Caco-2 (cell line): Measurements from ENCODE around the gene C22orf23. TPM values are rescaled to one million over a fixed set of nuclear protein-coding genes. Genes with fewer than 3 reads are reported as not detected.

Experiments
- BruUV-seq: library from RNA; stranded (reverse); fragments of 400-500 nt; replicated peaks from 2 replicates; lab custom pipeline; 2021; lab: Mats Ljungman, UMichigan
- CTCF ChIA-PET: fragments of 300-600 bp; sonication (Branson Sonifier 250); formaldehyde crosslinking; loops from one replicate; lab custom pipeline; 2022; ENCODE audit warnings: antibody characterized with exemption; lab: Charles Lee
- POLR2A ChIA-PET: fragments of 300-600 bp; sonication (Branson Sonifier 250); formaldehyde crosslinking; loops from one replicate; lab custom pipeline; 2022; ENCODE audit warnings: antibody characterized with exemption; lab: Charles Lee
- DNase-seq, 2 experiments: peaks; one replicate each; pipeline versions ENCODE4 v3.0.0 to v3.0.0-alpha.2; 2020 to 2022
- H3K27me3 ChIP-seq: replicated peaks from 2 replicates; pipeline ENCODE4 v1.6.0; 2011; ENCODE audit warnings: low read length; ENCODE audit not compliant: control insufficient read depth, insufficient read depth
- H3K36me3 ChIP-seq: 2 replicates; pipeline ENCODE4 v1.5.1; 2011; ENCODE audit warnings: low read length; ENCODE audit not compliant: control insufficient read depth, insufficient read depth
- H3K4me1 ChIP-seq: fragments of 250-450 bp; sonication (Bioruptor Pico); 2 replicates; pipeline ENCODE4 v1.5.1; 2020; ENCODE audit warnings: mild to moderate bottlenecking
- H3K4me3 ChIP-seq: 2 replicates; pipeline ENCODE4 v1.5.1; 2011; ENCODE audit warnings: low read depth, mild to moderate bottlenecking, control low read depth, low read length
- H3K9me3 ChIP-seq: fragments of 250-450 bp; sonication (Bioruptor Pico); 2 replicates; pipeline ENCODE4 v1.5.1; 2020; ENCODE audit warnings: mild to moderate bottlenecking, moderate library complexity
- H3K27ac Mint-ChIP-seq: one replicate; pipeline ENCODE4 v1.8.0; 2022; ENCODE audit warnings: mixed read lengths; ENCODE audit not compliant: unreplicated experiment
- H3K27me3 Mint-ChIP-seq: one replicate; pipeline ENCODE4 v1.8.0; 2022; ENCODE audit warnings: mixed read lengths; ENCODE audit not compliant: insufficient read depth, unreplicated experiment
- H3K36me3 Mint-ChIP-seq: one replicate; pipeline ENCODE4 v1.8.0; 2022; ENCODE audit warnings: mild to moderate bottlenecking, mixed read lengths; ENCODE audit not compliant: insufficient read depth, unreplicated experiment
- H3K4me1 Mint-ChIP-seq: one replicate; pipeline ENCODE4 v1.8.0; 2022; ENCODE audit warnings: low read depth, mixed read lengths; ENCODE audit not compliant: unreplicated experiment
- H3K4me3 Mint-ChIP-seq: one replicate; pipeline ENCODE4 v1.8.0; 2022; ENCODE audit warnings: mild to moderate bottlenecking, moderate library complexity, mixed read lengths; ENCODE audit not compliant: unreplicated experiment
- H3K9me3 Mint-ChIP-seq: one replicate; pipeline ENCODE4 v1.8.0; 2022; ENCODE audit warnings: mixed read lengths; ENCODE audit not compliant: unreplicated experiment
- intact Hi-C: fragments of 100-400 bp; cut with micrococcal nuclease; formaldehyde crosslinking; loops from one replicate; pipeline ENCODE4 v1.10.0; 2022; ENCODE audit not compliant: unreplicated experiment
- total RNA-seq: library from RNA; stranded (reverse); gene quantifications from 2 replicates; pipeline ENCODE4 v1.2.3, GENCODE V29; 2022
- TF ChIP-seq, protein P1 (sequence below), 2 experiments: fragments of 200-600 bp in 1 of 2; IDR thresholded peaks; 1 replicate in 1 of 2; 2 replicates in 1 of 2; pipeline versions ENCODE4 v1.5.1 to v1.8.0; 2011 to 2022; ENCODE audit warnings: antibody characterized with exemption in 1 of 2, control low read depth in 1 of 2, inconsistent platforms in 1 of 2, low read depth in 1 of 2, low read length in 1 of 2, mild to moderate bottlenecking in 1 of 2, moderate library complexity in 1 of 2; ENCODE audit not compliant: insufficient read depth in 1 of 2, severe bottlenecking in 1 of 2, unreplicated experiment in 1 of 2

C22orf23 gene
- total RNA-seq, 1 experiment from 2014 or later, result not detected

DNA sequence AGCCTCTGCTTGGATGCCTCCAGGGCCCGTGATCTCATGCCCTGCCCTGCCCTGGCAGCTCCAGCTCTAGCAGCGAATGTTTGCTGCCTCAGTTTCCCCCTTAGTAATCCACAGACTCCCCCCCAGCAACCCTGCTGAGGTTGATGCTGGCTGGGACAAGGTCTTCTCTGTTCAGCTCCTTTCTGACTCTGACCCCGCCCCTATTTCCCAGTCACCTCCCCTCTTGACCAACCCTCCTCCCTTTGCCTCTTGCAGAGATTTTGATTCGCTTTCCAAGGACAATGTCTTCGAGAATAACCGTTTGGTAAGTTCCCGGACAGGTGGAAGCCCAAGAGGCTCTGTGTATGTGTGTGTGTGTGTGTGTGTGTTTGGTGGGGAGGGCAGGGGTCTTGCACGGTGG, 41.7 kb downstream of the C22orf23 start:
- TF ChIP-seq, protein P1, sequence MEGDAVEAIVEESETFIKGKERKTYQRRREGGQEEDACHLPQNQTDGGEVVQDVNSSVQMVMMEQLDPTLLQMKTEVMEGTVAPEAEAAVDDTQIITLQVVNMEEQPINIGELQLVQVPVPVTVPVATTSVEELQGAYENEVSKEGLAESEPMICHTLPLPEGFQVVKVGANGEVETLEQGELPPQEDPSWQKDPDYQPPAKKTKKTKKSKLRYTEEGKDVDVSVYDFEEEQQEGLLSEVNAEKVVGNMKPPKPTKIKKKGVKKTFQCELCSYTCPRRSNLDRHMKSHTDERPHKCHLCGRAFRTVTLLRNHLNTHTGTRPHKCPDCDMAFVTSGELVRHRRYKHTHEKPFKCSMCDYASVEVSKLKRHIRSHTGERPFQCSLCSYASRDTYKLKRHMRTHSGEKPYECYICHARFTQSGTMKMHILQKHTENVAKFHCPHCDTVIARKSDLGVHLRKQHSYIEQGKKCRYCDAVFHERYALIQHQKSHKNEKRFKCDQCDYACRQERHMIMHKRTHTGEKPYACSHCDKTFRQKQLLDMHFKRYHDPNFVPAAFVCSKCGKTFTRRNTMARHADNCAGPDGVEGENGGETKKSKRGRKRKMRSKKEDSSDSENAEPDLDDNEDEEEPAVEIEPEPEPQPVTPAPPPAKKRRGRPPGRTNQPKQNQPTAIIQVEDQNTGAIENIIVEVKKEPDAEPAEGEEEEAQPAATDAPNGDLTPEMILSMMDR (IDR thresholded peaks at IDR 0.05; ENCODE audit: insufficient read depth in 1 of 2, low read depth in 1 of 2, low read length in 1 of 2, severe bottlenecking in 1 of 2, unreplicated experiment in 1 of 2), result no peak
- ChIA-PET CTCF (interaction anchor here (1.3 kb wide), 1 partner anchor 24 kb away, joined by 4 read pairs; no protein-coding TSS in a partner anchor), POLR2A (no interaction called here)
- DNase-seq, result no peak
- H3K36me3 ChIP-seq, result no peaks in the 10 kb centered on the region
- H3K9me3 ChIP-seq, result no peaks in the 10 kb centered on the region
- intact Hi-C loops, result no loop called here
- H3K27me3 ChIP-seq, result no peaks in the 10 kb centered on the region
- peaks cover 11% of the 10 kb centered on the region for H3K4me1 ChIP-seq
- Mint-ChIP-seq H3K4me3 (no peak overlapping the region), H3K36me3 (peaks cover 25% of the 10 kb centered on the region), H3K9me3 (no peaks in the 10 kb centered on the region), H3K4me1 (peaks cover 10% of the 10 kb centered on the region), H3K27ac (no peak overlapping the region), H3K27me3 (no peaks in the 10 kb centered on the region)
- BruUV-seq, result no TSS peak
- no peak overlapping the region for H3K4me3 ChIP-seq

DNA sequence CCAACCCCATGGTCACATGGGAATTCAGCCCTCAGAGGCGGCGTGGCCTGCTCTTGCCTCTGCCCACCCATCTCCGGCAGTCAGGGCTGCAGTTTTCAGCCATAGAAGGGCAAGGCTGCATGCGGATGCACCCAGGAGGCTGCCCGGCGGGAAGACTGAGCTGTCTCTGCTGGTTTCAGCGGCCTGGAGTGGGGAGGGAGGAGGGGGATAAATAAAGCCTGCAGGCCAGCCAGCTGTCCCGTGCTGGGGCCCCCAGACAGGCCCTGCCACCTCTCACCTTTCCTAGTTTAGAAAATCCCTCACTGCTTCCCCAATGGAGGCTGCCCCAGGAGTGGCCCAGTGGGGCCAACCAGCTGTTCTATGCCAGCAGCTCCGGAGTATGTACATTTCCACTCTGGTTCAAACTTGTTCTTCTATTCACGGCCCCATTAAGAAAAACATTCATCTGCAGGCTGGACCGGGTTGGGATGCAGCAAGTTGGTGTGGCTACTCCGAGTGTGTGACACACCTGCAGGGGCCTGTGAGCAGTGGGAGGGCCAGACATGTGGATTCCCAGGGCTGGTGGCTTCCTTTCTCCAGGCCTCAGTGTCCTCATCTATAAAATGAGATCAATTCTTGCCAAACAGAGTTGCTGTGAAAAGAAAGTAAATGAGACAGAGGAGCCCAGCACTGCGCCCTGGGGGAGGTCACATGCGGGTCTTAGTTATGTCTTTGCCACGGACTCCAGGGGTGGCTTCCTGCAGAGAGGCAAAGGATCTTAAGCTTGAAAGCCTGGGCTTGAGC, 42.3 kb downstream of the C22orf23 start:
- CTCF ChIA-PET, result interaction anchor here (1.3 kb wide), 1 partner anchor 24 kb away, joined by 4 read pairs; no protein-coding TSS in a partner anchor

DNA sequence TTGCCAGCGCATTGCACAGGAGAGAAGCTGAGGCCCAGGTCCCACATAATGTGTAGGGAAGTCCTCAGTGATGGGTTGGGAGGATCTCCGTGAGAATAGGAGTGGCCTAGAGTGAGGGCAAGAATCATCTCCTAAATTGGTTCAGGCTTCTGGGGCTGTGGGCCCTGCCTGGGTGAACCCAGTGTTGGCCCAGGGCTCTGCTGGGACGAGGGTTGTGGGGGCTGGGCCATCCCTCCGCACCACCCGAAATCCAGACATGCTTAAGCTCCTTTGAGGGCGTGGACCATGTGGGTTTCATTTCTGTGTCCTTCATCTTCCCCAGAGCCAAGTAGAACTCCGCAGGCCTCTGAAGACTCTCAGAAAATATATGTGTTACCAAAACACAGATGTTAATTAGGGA, 43.6 kb downstream of the C22orf23 start:
- H3K4me1 Mint-ChIP-seq, result peaks cover 15% of the 10 kb centered on the region
- intact Hi-C loops, result no loop called here
- ChIA-PET POLR2A (no interaction called here), CTCF (no interaction called here)
- no peaks in the 10 kb centered on the region for H3K9me3 Mint-ChIP-seq
- H3K27me3 ChIP-seq, result no peaks in the 10 kb centered on the region
- H3K36me3 ChIP-seq, result no peaks in the 10 kb centered on the region
- no peaks in the 10 kb centered on the region for H3K9me3 ChIP-seq
- BruUV-seq, result no TSS peak
- TF ChIP-seq, protein P1 (IDR thresholded peaks at IDR 0.05; ENCODE audit: insufficient read depth in 1 of 2, low read depth in 1 of 2, low read length in 1 of 2, severe bottlenecking in 1 of 2, unreplicated experiment in 1 of 2), result no peak
- no peak overlapping the region for H3K27ac Mint-ChIP-seq
- peaks cover 30% of the 10 kb centered on the region for H3K36me3 Mint-ChIP-seq
- H3K27me3 Mint-ChIP-seq, result no peaks in the 10 kb centered on the region
- H3K4me3 ChIP-seq, result no peak overlapping the region
- no peak for DNase-seq
- H3K4me1 ChIP-seq, result peaks cover 22% of the 10 kb centered on the region
- H3K4me3 Mint-ChIP-seq, result no peak overlapping the region

More for the DNA sequence above, 42.3 kb downstream of the C22orf23 start:
- no peak overlapping the region for H3K4me3 ChIP-seq
- no peak overlapping the region for H3K27ac Mint-ChIP-seq
- no peaks in the 10 kb centered on the region for H3K36me3 ChIP-seq
- H3K27me3 ChIP-seq, result no peaks in the 10 kb centered on the region
- no peaks in the 10 kb centered on the region for H3K9me3 Mint-ChIP-seq
- POLR2A ChIA-PET, result no interaction called here
- intact Hi-C loops, result no loop called here
- H3K4me1 Mint-ChIP-seq, result peaks cover 10% of the 10 kb centered on the region
- H3K4me3 Mint-ChIP-seq, result no peak overlapping the region
- H3K27me3 Mint-ChIP-seq, result no peaks in the 10 kb centered on the region
- DNase-seq, result no peak
- TF ChIP-seq, protein P1 (IDR thresholded peaks at IDR 0.05; ENCODE audit: insufficient read depth in 1 of 2, low read depth in 1 of 2, low read length in 1 of 2, severe bottlenecking in 1 of 2, unreplicated experiment in 1 of 2), result no peak
- no peaks in the 10 kb centered on the region for H3K9me3 ChIP-seq
- BruUV-seq, result no TSS peak
- H3K4me1 ChIP-seq, result peaks cover 11% of the 10 kb centered on the region
- H3K36me3 Mint-ChIP-seq, result peaks cover 20% of the 10 kb centered on the region
